B cell (primary cell): ENCODE measurements around the gene CERT1. TPM values are rescaled to one million over a fixed set of nuclear protein-coding genes. Genes with fewer than 3 reads are reported as not detected.

Source experiments
- ATAC-seq: fragments of 200-7000 bp; cut with Tn5 transposase; one replicate; pipeline ENCODE4 v1.10.0; 2021; ENCODE audit warnings: low read depth, mild to moderate bottlenecking, moderate number of reproducible peaks, moderate library complexity
- CTCF ChIA-PET: fragments of 350-600 bp; sonication (Branson Sonifier 250); formaldehyde crosslinking; loops from one replicate; lab custom pipeline; 2021; ENCODE audit warnings: antibody characterized with exemption, inconsistent platforms; lab: Charles Lee
- POLR2A ChIA-PET: fragments of 350-600 bp; sonication (Branson Sonifier 250); formaldehyde crosslinking; loops from one replicate; lab custom pipeline; 2021; ENCODE audit warnings: antibody characterized with exemption; lab: Charles Lee
- DNase-seq: peaks from one replicate; pipeline ENCODE4 v3.0.0; 2013
- H2AFZ ChIP-seq: 2 replicates; pipeline ENCODE4 v1.6.1; 2012; ENCODE audit warnings: mild to moderate bottlenecking, low read depth, low read length; ENCODE audit not compliant: insufficient read depth, poor library complexity, severe bottlenecking
- H3K27ac ChIP-seq, 2 donors: 1 replicate in 1 of 2; 2 replicates in 1 of 2; pipeline ENCODE4 v1.5.1; 2012 to 2013; ENCODE audit warnings: low read length in 2 of 2, mild to moderate bottlenecking in 2 of 2, moderate library complexity in 1 of 2
- H3K27me3 ChIP-seq, 4 experiments: fragments of 200-600 bp in 1 of 4; sonication (generic) in 1 of 4; replicated peaks in 1 of 4; 1 replicate in 2 of 4; 2 replicates in 2 of 4; pipeline versions ENCODE4 v1.6.1 to v1.7.0; 2013 to 2016; ENCODE audit warnings: low read length in 3 of 4, mild to moderate bottlenecking in 2 of 4, mixed read lengths in 1 of 4, moderate library complexity in 1 of 4; ENCODE audit not compliant: insufficient read depth in 4 of 4, control insufficient read depth in 3 of 4; ENCODE audit errors: control extremely low read depth in 1 of 4
- H3K36me3 ChIP-seq, 2 experiments: replicated peaks in 1 of 2; 1 replicate in 1 of 2; 2 replicates in 1 of 2; pipeline versions ENCODE4 v1.6.1 to v1.7.1; 2013; ENCODE audit warnings: low read length in 1 of 2; ENCODE audit not compliant: insufficient read depth in 2 of 2, control insufficient read depth in 1 of 2; ENCODE audit errors: control extremely low read depth in 1 of 2, extremely low read depth in 1 of 2
- H3K4me1 ChIP-seq, 2 donors: fragments of 200-600 bp in 1 of 2; sonication (generic) in 1 of 2; 1 replicate in 1 of 2; 2 replicates in 1 of 2; pipeline versions ENCODE4 v1.5.1 to v1.6.1; 2013 to 2017; ENCODE audit warnings: low read length in 2 of 2; ENCODE audit not compliant: control insufficient read depth in 2 of 2, insufficient read depth in 2 of 2
- H3K4me2 ChIP-seq: replicated peaks from 2 replicates; pipeline ENCODE3; 2012; ENCODE audit warnings: mild to moderate bottlenecking, low read depth, low read length; ENCODE audit not compliant: poor library complexity, severe bottlenecking
- H3K4me3 ChIP-seq, 5 experiments: fragments of 200-600 bp in 1 of 5; sonication (generic) in 1 of 5; 1 replicate in 3 of 5; 2 replicates in 2 of 5; pipeline versions ENCODE4 v1.5.1 to v1.7.0; 2011 to 2016; ENCODE audit warnings: low read length in 4 of 5, mild to moderate bottlenecking in 4 of 5, low read depth in 2 of 5, control low read depth in 1 of 5, moderate library complexity in 1 of 5; ENCODE audit not compliant: insufficient read depth in 1 of 5; ENCODE audit errors: control extremely low read depth in 1 of 5, extremely low read depth in 1 of 5
- H3K79me2 ChIP-seq: fragments of 200-600 bp; sonication (generic); one replicate; pipeline ENCODE4 v1.6.0; 2016; ENCODE audit warnings: low read length; ENCODE audit not compliant: control insufficient read depth, insufficient read depth
- H3K9ac ChIP-seq: fragments of 200-600 bp; sonication (generic); 2 replicates; pipeline ENCODE4 v1.6.1; 2017; ENCODE audit warnings: mild to moderate bottlenecking, low read length, moderate library complexity
- H3K9me3 ChIP-seq, 3 donors: one replicate each; pipeline versions ENCODE4 v1.6.1 to v1.7.1; 2013; ENCODE audit warnings: low read length in 2 of 3; ENCODE audit not compliant: control insufficient read depth in 2 of 3, insufficient read depth in 1 of 3; ENCODE audit errors: control extremely low read depth in 1 of 3
- H4K20me1 ChIP-seq: 2 replicates; pipeline ENCODE4 v1.6.0; 2012; ENCODE audit warnings: mild to moderate bottlenecking, low read length; ENCODE audit not compliant: insufficient read depth, control insufficient read depth, poor library complexity, severe bottlenecking
- H3K27ac Mint-ChIP-seq: one replicate; pipeline ENCODE4 v1.8.0; 2021; ENCODE audit warnings: mixed read lengths
- H3K27me3 Mint-ChIP-seq: one replicate; pipeline ENCODE4 v1.8.0; 2021; ENCODE audit warnings: mixed read lengths
- H3K4me1 Mint-ChIP-seq: one replicate; pipeline ENCODE4 v1.8.0; 2021; ENCODE audit warnings: mixed read lengths
- H3K4me3 Mint-ChIP-seq: one replicate; pipeline ENCODE4 v1.8.0; 2021; ENCODE audit warnings: mixed read lengths
- H3K9me3 Mint-ChIP-seq: one replicate; pipeline ENCODE4 v1.8.0; 2022; ENCODE audit warnings: mixed read lengths; ENCODE audit not compliant: insufficient read depth
- CTCF ChIP-seq: fragments of 200-600 bp; IDR thresholded peaks from one replicate; pipeline ENCODE4 v1.8.0; 2022; ENCODE audit warnings: antibody characterized with exemption, mild to moderate bottlenecking
- EZH2 ChIP-seq: IDR thresholded peaks from 2 replicates; pipeline ENCODE4 v1.6.1; 2012; ENCODE audit warnings: borderline replicate concordance, low read depth, mild to moderate bottlenecking, moderate library complexity, low read length; ENCODE audit not compliant: insufficient read depth, poor library complexity, severe bottlenecking
- WGBS: methylation state at CpG from one replicate; pipeline ENCODE4 v1.1.5; 2013; ENCODE audit warnings: missing lambda C conversion rate; ENCODE audit not compliant: insufficient coverage; 5-methylcytosine and 5-hydroxymethylcytosine counted together
- intact Hi-C: fragments of 100-400 bp; cut with micrococcal nuclease; formaldehyde crosslinking; loops from one replicate; pipeline ENCODE4 v1.10.0; 2022
- polyA plus RNA-seq: library from polyadenylated mRNA; depleted of rRNA; stranded (reverse); fragments of >200 nt; gene quantifications from 2 replicates; pipeline ENCODE4 v1.2.3, GENCODE V29; 2012
- total RNA-seq, 2 donors: library from RNA; stranded (reverse); fragments of 120-200 nt in 1 of 2; gene quantifications; 1 replicate in 1 of 2; 2 replicates in 1 of 2; pipeline versions ENCODE4 v1.2.3 to v1.2.4, GENCODE V29; 2013 to 2022

The CERT1 gene
- total and polyA plus RNA-seq, 2 donors (not counting 1 experiment from before 2014, with no cell fraction given), result 13.7 to 60.5 TPM

GRCh38 chr5:75498208-75498777 is 13.1 kb downstream of the CERT1 start:
- Histone ChIP-seq H3K9me3 (no peaks in the 10 kb centered on the region), H3K4me2 (no peak overlapping the region), H3K79me2 (peaks cover 54% of the 10 kb centered on the region), H3K9ac (no peak overlapping the region), H2AFZ (no peak overlapping the region), H4K20me1 (peaks cover 30% of the 10 kb centered on the region), H3K4me1 (no peaks in the 10 kb centered on the region), H3K4me3 (no peak overlapping the region), H3K27me3 (no peaks in the 10 kb centered on the region), H3K27ac (no peak overlapping the region), H3K36me3 (peaks cover 0 to 26% of the 10 kb centered on the region in 2 experiments)
- Mint-ChIP-seq H3K27me3 (no peaks in the 10 kb centered on the region), H3K27ac (no peak overlapping the region), H3K4me3 (no peak overlapping the region), H3K9me3 (no peaks in the 10 kb centered on the region), H3K4me1 (peaks cover 3% of the 10 kb centered on the region)
- DNase-seq (no peak), ATAC-seq (no peak)
- WGBS, result 95% methylated on average over 3 of the region's 7 CpGs
- ChIA-PET POLR2A (no interaction called here), CTCF (no interaction called here)
- intact Hi-C loops, result no loop called here
- no peak for TF ChIP-seq EZH2
- TF ChIP-seq CTCF, result no peak

- ChIA-PET CTCF (no interaction called here), POLR2A (no interaction called here)
- no peak overlapping the region for H3K4me3 ChIP-seq
- peaks cover 3% of the 10 kb centered on the region for H3K4me1 Mint-ChIP-seq
- H3K27ac Mint-ChIP-seq, result no peak overlapping the region
- peaks cover 25% of the 10 kb centered on the region for H4K20me1 ChIP-seq
- no peak overlapping the region for H3K27ac ChIP-seq
- no peak overlapping the region for H2AFZ ChIP-seq
- H3K9me3 Mint-ChIP-seq, result no peaks in the 10 kb centered on the region
- no peaks in the 10 kb centered on the region for H3K4me1 ChIP-seq
- no peaks in the 10 kb centered on the region for H3K9me3 ChIP-seq
- H3K27me3 Mint-ChIP-seq, result no peaks in the 10 kb centered on the region
- H3K9ac ChIP-seq, result no peak overlapping the region
- peaks cover 44% of the 10 kb centered on the region for H3K79me2 ChIP-seq
- peaks cover 0 to 39% of the 10 kb centered on the region in 2 experiments for H3K36me3 ChIP-seq
- H3K4me3 Mint-ChIP-seq, result no peak overlapping the region
- no peak for ATAC-seq
- no peak for DNase-seq
- TF ChIP-seq EZH2, result no peak
- TF ChIP-seq CTCF, result no peak
- H3K27me3 ChIP-seq, result no peaks in the 10 kb centered on the region
- H3K4me2 ChIP-seq, result no peak overlapping the region
- no CpG with 5 or more reads among the region's 3 CpGs for WGBS
- intact Hi-C loops, result no loop called here
These were observed 15.4 kb downstream of the CERT1 start for GRCh38 chr5:75496026-75496425.
